ENCODE measurements around the gene BPIFB1. TPM values are rescaled to one million over a fixed set of nuclear protein-coding genes. Genes with fewer than 3 reads are reported as not detected.

Gene BPIFB1
- total RNA-seq, 1 donor from 2014 or later = 10.9 TPM

DNA sequence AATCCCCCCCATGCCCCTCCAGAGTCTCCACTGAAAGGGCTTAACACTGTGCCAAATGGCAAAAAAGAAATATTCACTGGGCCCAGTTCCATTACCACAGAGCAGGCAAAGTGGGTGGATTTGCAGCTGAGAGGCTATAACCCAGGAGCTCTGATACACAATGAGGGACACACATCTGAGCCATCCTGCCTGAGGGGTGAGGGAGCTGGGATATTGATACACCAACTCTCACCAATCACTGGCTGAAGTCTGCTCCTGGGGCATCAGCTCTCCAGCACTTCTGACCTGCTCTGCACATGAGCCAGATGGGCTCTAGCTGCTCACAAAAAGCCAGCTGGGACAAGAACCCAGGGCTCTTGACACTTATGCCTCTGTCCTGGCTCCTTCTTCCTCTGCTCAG, 4.9 kb downstream of the BPIFB1 start:
- Mint-ChIP-seq H3K36me3 (no peaks in the 10 kb centered on the region), H3K27me3 (peaks cover 44% of the 10 kb centered on the region), H3K9me3 (no peaks in the 10 kb centered on the region), H3K4me1 (ENCODE audit: unreplicated experiment) (peaks cover 10% of the 10 kb centered on the region), H3K27ac (no peak overlapping the region), H3K4me3 (no peak overlapping the region)
- TF ChIP-seq, protein P1, sequence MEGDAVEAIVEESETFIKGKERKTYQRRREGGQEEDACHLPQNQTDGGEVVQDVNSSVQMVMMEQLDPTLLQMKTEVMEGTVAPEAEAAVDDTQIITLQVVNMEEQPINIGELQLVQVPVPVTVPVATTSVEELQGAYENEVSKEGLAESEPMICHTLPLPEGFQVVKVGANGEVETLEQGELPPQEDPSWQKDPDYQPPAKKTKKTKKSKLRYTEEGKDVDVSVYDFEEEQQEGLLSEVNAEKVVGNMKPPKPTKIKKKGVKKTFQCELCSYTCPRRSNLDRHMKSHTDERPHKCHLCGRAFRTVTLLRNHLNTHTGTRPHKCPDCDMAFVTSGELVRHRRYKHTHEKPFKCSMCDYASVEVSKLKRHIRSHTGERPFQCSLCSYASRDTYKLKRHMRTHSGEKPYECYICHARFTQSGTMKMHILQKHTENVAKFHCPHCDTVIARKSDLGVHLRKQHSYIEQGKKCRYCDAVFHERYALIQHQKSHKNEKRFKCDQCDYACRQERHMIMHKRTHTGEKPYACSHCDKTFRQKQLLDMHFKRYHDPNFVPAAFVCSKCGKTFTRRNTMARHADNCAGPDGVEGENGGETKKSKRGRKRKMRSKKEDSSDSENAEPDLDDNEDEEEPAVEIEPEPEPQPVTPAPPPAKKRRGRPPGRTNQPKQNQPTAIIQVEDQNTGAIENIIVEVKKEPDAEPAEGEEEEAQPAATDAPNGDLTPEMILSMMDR (conservative IDR thresholded peaks at IDR 0.05) = no peak
- no peak for DNase-seq (ENCODE audit: extremely low spot score, unreplicated experiment)

DNA sequence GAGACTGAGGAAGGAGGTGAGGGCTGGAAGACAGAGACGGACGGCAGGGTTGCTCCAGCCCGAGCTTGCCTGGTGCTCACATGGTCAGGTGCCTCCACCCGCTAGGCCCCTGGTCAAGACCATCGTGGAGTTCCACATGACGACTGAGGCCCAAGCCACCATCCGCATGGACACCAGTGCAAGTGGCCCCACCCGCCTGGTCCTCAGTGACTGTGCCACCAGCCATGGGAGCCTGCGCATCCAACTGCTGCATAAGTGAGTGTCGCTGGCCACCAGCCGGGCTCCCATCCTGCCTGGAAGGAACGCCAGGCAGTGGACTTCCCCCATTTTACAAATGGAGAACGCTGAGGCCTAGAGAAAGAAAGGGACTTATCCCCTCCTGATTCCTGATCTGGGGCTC, 7.8 kb downstream of the BPIFB1 start:
- H3K4me1 Mint-ChIP-seq (ENCODE audit: unreplicated experiment) = no peaks in the 10 kb centered on the region
- no peak overlapping the region for H3K27ac Mint-ChIP-seq
- no peak overlapping the region for H3K4me3 Mint-ChIP-seq
- TF ChIP-seq, protein P1 (conservative IDR thresholded peaks at IDR 0.05) = no peak
- DNase-seq (ENCODE audit: extremely low spot score, unreplicated experiment) = no peak
- H3K27me3 Mint-ChIP-seq = peaks cover 49% of the 10 kb centered on the region
- no peaks in the 10 kb centered on the region for H3K9me3 Mint-ChIP-seq
- no peaks in the 10 kb centered on the region for H3K36me3 Mint-ChIP-seq

DNA sequence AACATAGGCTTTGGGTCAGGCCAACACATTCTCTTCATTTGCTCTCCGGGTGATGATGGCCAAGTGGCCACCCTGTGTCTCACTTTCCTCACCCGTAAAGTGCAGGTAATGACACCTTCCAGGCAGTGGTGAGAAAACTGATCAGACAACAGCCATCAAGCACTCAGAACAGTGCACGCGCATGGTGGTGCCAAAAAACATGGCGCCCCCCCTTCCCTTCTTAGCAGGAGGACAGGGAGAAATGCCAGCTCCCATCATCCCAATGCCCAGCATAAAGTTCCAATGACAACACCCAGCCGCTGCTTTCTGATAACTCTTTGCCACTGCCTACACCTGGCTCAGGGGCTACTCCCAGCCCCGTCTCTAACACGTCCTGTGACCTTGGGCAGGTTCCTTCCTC, 8.4 kb downstream of the BPIFB1 start:
- no peaks in the 10 kb centered on the region for H3K36me3 Mint-ChIP-seq
- TF ChIP-seq, protein P1 (conservative IDR thresholded peaks at IDR 0.05) = no peak
- H3K27me3 Mint-ChIP-seq = peaks cover 54% of the 10 kb centered on the region
- no peak overlapping the region for H3K27ac Mint-ChIP-seq
- no peak overlapping the region for H3K4me3 Mint-ChIP-seq
- DNase-seq (ENCODE audit: extremely low spot score, unreplicated experiment) = no peak
- no peaks in the 10 kb centered on the region for H3K4me1 Mint-ChIP-seq (ENCODE audit: unreplicated experiment)
- no peaks in the 10 kb centered on the region for H3K9me3 Mint-ChIP-seq

DNA sequence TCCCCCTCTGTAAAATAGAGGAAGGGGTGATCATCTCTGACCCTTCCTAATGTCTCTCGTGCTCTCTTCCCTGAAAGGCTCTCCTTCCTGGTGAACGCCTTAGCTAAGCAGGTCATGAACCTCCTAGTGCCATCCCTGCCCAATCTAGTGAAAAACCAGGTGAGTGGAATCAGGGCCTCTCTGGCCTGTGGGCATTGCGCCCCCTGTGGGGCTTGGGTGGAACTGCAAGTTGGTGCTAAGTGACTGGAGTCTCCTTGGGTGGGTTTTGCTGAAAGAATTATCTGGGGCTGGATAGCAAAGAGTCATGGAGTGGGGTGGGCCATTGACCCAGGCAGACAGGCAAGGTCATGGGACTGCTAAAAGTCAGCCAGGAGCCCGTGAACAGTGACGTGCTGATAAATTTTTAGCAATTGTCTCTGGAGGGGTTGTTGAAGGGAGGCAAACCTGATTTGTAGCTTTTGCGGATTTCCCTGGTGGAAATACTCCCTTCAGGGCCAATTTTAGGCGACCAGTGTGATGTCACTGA, 8.9 kb downstream of the BPIFB1 start:
- TF ChIP-seq, protein P1 (conservative IDR thresholded peaks at IDR 0.05) = peak; percentile 97
- no peak for DNase-seq (ENCODE audit: extremely low spot score, unreplicated experiment)
- Mint-ChIP-seq H3K36me3 (no peaks in the 10 kb centered on the region), H3K27ac (peak overlapping the region; percentile 20), H3K4me1 (ENCODE audit: unreplicated experiment) (no peaks in the 10 kb centered on the region), H3K27me3 (peaks cover 54% of the 10 kb centered on the region), H3K4me3 (no peak overlapping the region), H3K9me3 (no peaks in the 10 kb centered on the region)

DNA sequence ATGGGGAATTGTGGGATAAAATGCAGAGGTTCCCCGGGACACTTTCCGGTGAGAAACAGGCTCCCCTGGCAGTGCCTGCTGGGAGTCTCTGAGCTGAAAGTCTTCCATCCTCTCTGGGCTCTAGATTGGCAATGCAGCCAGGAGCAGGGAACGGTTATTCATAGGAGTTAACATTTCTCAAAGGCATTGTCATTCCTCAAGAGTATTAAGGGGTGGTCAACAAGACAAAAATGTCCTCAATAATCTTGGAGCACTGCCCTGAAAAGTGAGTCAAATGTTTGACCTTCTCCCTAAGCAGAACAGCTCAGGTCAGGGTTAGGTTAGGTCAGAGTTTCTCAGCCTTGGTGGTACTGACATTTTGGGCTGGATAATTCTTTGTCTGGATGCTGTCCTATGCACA, 13.2 kb downstream of the BPIFB1 start:
- DNase-seq (ENCODE audit: extremely low spot score, unreplicated experiment) = no peak
- Mint-ChIP-seq H3K27me3 (peaks cover 59% of the 10 kb centered on the region), H3K9me3 (no peaks in the 10 kb centered on the region), H3K27ac (no peak overlapping the region), H3K4me1 (ENCODE audit: unreplicated experiment) (no peaks in the 10 kb centered on the region), H3K4me3 (no peak overlapping the region), H3K36me3 (no peaks in the 10 kb centered on the region)
- TF ChIP-seq, protein P1 (conservative IDR thresholded peaks at IDR 0.05) = no peak

DNA sequence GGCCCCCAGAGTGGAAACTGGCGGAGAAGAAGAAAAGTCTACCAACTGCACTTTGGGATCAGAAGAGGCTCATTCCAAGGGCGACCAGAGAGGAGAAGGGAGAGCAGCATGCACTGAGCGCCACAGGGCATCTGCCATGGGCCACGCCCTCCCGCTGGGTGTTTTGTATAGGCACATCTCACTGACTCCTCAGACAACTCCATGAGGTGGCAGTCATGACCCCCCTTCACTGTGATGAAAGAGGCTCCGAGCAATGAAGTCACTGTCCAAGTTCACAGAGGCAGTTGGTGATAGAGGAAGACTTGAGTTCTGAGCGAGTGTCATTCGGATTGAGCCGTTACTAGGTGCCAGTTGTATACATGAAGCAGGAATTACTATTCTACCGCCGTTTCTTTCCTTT, 15.4 kb downstream of the BPIFB1 start:
- no peak overlapping the region for H3K27ac Mint-ChIP-seq

More for the DNA sequence above, 15.4 kb downstream of the BPIFB1 start:
- H3K4me3 Mint-ChIP-seq = no peak overlapping the region
- DNase-seq (ENCODE audit: extremely low spot score, unreplicated experiment) = no peak
- no peaks in the 10 kb centered on the region for H3K4me1 Mint-ChIP-seq (ENCODE audit: unreplicated experiment)
- H3K9me3 Mint-ChIP-seq = no peaks in the 10 kb centered on the region
- TF ChIP-seq, protein P1 (conservative IDR thresholded peaks at IDR 0.05) = no peak
- no peaks in the 10 kb centered on the region for H3K36me3 Mint-ChIP-seq
- H3K27me3 Mint-ChIP-seq = peaks cover 68% of the 10 kb centered on the region
